Activated naive CD8-positive, alpha-beta T cell treated with anti-CD3 and anti-CD28 coated beads, Interleukin-2, amount 50 U/mL, for 16 hours (primary cell): Measurements from ENCODE around the gene COQ2.
"Not testable (repeated sequence)": the region's sequence is repeated elsewhere in the genome, so short reads cannot be mapped to it uniquely, and the experiment has no call there.

Source experiments
- DNase-seq: peaks from one replicate; pipeline ENCODE4 v3.0.0-alpha.2; 2020; ENCODE audit warnings: low read depth, low spot score

COQ2 gene

DNA sequence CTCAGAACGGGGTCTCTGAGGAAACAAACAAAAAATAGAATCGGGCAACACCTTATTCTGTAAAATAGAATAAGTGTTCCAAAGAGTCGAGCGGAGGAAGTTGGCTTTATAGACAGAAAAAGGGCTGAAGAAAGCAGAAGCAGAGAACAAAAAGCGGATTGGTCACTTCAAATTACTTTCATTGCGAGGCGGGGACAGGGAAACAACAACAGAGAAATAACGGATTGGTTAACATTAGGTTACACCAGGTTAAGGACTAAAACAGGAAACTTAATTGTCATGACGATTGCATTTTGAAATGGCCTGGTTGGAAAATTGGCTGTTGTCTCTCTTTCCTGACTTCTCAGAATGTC, 433 bp upstream of the COQ2 start:
- no peak for DNase-seq

DNA sequence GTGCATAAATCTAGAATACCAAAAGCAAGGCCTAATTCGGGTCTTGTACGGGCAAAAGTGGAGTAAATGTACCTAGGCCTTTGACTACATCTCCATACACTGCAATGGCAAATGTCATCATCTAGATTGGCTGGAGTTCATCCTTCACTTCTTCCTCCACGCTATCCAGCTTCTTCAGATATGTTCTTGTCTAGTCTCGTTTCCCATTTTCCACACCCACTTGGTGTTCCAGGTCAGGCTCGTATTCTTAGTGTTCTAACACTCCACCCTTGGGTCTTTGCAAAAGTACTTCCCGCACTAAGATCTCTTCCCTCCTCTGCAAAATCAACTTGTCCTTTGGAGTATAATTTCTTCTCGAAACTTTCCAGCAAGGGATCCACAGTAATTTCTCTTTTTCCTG, 1.4 kb downstream of the COQ2 start:
- DNase-seq, result no peak

DNA sequence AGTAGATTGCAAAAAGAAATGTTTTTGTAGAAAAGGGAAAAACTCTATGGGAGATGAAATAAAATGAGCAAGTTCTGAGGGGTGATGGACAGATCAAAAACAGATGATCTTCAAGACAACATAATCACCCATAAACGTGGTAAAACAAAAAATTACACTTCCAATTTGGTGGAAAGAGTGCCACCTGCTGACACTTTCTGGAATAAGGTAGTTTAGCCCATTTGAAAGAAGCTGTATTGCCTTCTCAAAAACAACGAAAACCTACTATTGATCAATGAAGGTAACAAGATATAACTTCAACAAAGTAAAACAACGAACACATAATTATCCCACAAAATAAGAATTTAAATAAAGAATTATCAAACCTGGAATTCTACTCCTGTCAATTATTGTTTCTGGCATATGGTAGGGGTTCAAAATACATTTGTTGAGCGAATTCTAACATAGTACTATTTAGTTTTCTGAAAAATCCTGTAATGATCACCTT, 2.5 kb downstream of the COQ2 start:
- DNase-seq, result peak; percentile 35

DNA sequence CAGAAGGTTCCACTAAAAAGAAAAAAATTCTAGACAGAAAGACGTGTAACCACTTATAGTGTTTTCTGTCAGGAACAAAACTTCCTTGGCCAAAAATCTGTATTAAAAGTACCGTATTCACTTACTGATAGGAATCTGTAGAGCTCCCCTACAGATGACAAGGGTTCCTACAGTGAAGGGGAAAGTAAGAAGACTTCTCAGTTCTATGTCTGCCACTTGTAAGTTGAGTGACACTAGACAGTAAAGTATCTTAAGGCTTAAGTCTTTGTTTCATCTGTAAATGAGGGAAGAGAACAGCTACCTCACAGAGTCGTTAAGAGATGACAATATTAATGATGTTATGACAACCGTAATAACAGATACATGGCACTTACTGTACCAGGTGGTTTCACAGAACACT, 3.3 kb downstream of the COQ2 start:
- no peak for DNase-seq

DNA sequence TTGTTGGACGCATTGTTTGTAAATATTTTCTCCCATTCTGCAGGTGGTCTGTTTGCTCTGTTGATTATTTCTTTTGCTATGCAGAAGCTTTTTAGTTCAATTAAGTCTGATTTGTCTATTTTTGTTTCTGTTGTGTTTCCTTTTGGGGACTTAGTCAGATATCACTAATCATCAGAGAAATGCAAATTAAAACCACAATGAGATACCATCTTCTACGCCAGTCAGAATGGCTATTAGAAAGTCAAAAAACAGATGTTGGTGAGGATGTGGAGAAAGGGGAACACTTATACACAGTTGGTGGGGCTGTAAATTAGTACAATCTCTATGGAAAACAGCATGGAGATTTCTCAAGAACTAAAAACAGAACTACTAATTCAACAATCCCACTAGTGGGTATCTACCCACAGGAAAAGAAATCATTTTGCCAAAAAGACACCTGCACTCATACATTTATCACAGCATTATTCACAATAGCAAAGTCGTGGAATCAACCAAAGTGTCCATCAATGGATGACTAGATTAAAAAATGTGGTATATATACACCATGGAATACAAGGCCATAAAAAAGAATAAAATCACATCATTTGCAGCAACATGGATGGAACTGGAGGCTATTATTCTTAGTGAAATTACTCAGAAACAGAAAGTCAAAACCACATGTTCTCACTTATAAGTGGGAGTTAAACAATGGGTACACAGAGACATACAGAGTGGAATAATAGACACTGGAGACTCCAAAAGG, 8.1 kb downstream of the COQ2 start:
- no peak for DNase-seq

DNA sequence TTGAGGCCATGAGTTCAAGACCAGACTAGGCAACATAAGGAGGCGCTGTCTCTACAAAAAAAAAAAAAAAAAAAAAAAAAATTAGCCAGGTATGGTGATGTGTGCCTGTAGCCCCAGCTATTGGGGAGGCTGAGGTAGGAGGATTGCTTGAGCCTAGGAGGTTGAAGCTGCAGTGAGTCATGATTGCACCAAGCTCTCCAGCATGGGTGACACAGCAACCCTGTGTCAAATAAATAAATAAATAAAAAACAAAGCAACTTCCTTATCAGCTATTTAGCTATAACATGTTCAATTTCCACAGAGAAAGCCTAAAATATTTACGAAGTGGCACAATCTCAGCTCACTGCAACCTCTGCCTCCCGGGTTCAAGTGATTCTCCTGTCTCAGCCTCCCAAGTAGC, 10.7 kb downstream of the COQ2 start:
- DNase-seq, result not testable (repeated sequence)

DNA sequence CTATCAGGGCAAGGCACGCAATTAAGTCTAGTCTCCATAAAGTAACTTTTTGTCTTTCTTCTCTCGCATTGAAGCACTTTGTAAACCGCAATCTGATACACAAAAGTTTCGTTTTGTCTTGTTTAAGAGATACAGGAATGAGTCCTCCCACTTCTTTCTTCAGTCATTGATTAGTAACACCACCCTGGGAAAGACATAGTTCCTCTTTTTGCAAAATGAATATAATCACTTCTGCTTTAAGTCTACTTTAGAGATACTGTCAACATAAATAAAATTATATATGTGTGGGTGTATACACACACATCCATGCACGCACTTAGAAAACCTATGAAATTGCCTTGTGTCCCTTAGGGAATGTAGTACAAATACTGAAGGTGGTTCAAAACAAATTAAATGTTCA, 11.7 kb downstream of the COQ2 start:
- no peak for DNase-seq

DNA sequence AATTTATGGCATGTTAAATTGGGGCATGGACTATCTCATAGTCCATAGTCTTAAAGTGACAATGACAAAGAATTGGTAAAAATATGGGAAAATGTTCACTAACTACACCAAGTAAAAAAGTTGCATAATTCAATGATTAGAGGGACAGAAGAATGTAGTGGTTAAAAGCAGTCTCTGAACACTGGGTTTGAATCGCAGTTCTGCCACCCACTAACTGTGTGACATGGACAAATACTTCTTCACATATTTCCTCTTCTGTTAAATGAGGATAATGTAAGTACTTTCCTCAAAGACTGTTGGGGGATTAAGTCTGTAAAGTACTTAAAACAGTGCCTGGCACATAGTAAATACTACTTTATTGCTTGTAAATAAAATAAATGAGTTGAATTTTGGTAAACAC, 15.3 kb downstream of the COQ2 start:
- no peak for DNase-seq

DNA sequence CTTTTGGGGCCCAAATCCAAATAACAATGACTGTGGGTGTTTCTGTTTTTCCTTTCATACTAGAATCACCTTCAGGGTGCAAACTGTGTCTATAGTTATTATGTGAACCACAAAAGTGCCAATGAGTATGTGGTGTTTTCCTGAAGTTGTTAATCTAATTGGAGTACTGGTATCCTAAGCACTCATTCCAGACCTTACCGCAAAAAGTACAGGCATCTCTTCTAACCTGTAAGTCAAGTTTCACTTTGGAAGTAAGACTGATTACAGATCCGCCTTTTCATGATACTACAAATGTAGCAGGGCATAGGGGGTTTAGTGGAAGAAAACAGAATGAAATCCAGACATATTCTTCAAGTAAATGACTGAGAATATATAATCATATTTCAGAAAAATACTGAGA, 16.1 kb downstream of the COQ2 start:
- no peak for DNase-seq

DNA sequence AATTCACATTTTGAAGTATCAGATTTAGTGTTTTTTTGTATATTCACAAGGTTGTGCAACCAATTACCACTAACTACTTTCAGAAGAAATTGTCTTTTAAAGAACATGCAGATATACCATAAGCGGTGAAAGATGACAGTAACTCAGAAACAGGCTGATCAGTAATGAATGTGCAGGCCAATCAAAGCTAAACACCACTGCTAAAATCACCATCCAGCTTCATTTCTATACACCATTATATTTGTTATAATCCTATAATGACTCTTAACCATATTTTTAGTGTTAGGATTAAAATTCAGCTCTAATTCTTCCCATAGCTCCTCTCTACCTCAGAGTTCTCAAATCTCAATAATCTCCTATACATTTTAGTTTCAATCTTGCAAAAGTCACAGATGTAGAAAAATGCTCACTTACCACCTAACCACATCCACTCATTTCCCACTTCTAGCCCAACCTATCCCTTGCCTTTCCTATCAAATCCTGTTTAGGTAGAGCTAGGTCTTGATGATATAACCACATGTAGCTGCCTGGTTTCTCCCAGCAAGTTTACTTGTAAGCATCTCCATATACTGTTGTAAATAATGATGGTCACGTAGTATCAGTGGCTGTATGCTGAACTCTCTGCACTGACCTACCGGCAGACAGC, 16.6 kb downstream of the COQ2 start:
- no peak for DNase-seq

DNA sequence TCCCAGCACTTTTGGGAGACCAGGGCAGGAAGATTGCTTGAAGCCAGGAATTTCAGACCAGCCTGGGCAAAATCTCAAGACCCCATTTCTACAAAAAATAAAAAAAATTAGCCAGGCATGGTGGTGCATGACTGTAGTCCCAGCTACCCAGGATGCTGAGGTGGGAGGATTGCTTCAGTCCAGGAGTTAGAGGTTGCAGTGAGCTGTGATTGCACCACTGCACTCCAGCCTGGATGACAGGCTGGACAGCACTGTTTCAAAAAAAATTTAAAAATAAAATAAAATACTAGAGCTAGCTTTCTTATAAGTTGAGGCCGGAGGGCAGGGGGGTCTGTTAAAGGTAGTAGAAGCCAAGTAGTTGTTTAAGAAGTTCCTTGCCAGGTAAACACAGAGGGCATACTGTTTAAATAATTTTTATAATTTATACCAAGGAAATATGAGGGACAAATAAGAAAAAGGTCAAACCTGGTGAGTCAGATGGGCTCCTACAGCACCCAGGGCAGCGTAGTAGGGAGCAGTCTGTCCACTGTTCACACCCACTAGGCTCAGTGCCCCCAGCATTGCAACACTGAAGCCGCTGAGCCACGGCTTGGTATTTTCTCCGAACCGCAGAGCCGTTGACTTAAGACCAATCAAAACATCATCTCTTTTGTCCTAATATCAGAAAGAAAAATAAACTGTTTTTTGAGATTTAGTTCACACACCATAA, 17.3 kb downstream of the COQ2 start:
- no peak for DNase-seq

DNA sequence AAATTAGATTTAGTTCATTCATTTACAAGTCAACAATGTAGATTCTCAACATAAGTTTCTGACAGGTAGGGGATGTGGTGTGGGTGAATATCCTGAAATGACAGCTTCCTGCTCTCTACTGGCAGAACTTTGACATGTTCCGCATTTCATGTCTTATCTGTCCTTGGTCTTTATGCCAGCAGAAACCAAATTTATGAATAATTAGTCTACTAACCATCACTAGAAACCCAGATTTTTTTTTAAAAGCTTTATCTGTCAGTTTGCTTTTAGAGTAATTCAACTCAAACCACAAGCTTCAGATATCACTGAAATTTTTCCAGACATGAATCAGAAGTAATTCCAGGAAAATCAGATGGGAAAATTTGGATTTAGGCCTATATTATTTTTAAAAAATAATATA, 17.9 kb downstream of the COQ2 start:
- no peak for DNase-seq

DNA sequence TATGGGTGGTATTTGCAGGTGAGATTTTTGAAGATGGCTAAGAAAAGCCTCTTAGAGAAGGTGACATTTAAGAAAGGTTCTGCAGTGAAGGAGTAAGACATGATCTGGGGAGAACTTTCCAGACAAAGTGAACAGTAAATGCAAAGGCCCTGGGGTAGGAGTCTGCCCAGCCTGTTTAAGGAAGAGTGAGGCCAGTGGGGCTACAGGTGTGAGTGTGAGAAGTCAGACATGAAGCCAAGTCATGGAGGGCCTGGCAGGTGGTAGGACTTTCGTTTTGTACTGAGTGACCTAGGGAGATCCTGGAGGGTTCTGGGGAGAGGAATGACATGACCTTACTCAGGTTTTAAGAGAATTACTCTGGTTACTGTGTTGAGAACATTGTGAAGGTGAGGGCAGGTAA, 21.5 kb downstream of the COQ2 start:
- DNase-seq, result no peak

DNA sequence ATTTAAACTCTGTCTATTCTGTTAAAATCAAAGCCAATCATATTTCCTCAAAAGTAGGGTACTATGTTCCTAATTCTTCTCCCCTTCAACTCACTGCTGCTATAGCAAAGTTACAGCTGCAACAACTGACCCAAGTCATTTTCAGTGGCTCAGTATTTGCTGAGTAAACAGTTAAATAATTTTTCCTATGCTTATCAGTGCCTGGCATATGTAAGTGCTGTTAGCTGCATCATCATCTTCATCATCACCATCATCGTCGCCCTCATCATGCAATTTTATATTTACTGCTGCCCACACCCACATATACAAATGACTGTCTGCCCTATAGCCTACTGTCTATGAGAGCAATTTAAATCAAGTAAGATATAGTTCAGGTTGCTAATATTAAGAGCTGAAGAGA, 21.9 kb downstream of the COQ2 start:
- DNase-seq, result no peak

DNA sequence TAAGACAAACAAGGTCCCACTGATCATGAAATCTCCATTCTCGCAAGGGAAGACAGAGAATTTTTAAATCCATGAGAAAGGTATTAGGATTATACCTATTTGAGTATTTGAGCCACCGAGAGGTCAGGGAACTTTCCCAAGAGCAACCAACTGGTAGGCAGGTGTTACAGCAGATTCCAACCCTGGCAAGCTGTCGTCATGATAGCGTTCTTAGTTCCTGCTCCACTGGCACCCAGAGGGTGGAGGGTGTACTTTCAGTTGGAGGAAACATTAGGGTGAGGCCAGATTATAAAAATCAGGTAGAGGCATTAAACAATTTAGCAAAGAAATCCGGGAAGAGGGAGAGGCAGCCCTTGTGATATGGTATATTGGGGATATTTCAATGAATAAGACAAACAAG, 23.3 kb downstream of the COQ2 start:
- no peak for DNase-seq

DNA sequence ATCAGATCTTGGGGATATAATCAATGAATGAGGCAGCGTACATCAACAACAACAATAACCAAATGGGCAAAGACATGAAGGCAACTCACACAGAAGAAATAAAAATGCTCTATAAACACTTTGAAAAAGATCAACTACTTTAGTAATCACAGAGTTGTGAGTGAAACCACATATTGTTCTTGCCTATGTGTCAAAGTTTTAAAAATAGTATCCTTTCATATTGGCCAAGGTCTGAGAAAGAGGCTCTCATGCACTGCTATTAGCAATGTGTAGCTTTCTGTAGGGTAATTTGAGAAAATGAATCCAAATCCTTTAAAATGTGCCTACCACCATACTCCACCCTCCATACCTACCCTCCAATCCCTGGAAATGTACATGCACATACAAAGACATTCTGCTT, 25.0 kb downstream of the COQ2 start:
- DNase-seq, result no peak

DNA sequence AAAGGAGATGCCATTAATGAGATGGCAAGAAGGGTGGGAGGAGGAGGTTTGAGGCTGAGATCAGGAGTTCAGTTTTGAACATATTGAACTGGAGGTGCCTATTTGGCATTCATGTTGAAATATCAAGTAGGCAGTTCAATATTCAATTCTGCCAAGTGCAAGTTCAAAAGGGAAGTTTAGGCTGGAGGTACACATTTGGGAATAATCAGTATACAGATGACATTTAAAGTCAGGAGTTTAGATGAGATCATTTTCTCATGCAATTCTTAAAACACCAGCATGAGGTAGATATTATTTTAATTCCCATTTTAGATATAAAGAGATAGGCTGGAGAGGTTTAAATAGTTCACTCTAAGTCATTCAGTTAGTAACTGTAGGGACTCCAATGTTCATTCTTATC, 26.1 kb downstream of the COQ2 start:
- DNase-seq, result no peak

DNA sequence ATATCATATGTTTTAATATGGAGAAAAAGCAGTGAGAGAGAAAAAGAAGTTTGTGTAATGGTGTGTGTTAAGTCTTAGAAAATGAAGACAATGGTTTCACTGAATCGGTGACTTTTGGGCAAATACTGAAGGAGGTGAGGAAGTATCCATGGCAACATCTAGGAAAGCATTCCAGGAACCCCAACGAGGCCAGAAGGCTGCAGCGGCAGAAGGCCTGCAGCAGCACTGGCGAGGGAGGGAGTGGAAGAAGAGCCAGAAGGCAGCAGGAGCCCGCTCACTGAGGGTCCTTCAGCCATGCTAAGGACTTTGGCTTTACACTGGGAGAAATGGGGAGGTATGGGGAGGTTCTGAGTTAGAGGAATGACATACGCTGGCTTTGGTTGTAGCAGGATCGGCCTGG, 26.8 kb downstream of the COQ2 start:
- no peak for DNase-seq

DNA sequence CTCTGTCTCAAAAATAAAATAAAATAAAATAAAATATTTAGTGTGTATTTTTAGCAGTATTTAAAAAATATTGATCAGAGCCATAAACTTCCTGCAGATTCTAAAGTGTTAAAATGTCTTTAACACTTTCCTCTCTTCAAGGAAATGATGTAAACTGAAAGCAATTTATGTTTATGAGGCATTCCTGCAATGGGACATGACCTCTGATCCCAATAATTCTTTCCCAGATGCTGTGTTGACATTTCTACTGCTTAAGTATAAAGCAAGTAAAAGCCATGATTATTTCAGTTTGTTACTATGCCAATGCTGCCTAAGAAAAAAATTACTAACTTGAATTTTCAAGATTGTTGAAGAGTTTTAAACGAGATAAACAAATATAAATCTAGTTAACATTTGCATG, 29.0 kb downstream of the COQ2 start:
- no peak for DNase-seq

DNA sequence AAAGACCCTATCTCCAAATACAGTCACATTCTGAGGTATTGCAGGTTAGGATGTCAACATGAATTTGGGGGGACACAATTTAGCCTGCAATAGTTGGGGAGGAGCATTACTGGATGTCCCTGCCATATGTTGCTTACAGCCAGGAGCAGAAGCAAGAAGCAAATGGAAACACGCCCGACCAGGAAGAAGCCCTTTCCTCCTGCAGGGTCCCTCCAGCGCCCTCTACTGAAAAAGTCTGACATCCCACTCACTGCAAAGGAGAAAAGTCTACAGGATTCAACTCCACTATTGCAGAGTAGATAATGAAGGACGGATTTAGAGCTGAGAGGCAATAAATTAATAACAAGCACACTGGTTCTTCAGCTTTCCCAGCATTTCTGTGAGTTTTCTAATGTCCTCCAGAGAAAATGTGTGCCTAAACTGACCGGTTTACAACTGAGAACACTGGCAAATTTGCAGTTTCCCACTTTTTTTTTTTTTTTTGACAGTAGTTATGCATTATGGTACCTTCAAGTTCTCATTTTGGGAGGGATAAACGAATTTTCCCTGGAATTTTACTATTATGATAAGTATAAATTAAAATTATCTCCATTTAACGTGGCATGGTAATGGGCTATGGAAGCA, 31.7 kb downstream of the COQ2 start:
- peak; percentile 45 for DNase-seq

DNA sequence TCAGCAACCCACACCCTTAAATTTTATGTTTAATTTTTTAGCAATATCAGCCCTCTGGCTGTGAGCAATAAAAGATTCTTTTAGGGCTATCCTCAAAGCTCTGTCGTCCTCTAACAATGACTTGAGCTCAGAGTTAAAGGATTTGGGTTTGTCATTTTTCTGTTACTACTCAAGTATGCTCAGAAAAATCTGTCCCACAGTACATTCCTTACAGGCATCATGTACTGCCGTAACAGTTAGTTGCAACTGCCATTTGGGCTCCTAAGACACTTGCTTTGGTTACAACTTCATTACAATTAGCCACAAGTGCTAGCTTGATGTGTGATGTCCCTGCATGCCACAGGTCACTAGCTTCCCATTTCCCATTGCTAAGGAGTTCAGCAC, 33.2 kb downstream of the COQ2 start:
- DNase-seq, result no peak

DNA sequence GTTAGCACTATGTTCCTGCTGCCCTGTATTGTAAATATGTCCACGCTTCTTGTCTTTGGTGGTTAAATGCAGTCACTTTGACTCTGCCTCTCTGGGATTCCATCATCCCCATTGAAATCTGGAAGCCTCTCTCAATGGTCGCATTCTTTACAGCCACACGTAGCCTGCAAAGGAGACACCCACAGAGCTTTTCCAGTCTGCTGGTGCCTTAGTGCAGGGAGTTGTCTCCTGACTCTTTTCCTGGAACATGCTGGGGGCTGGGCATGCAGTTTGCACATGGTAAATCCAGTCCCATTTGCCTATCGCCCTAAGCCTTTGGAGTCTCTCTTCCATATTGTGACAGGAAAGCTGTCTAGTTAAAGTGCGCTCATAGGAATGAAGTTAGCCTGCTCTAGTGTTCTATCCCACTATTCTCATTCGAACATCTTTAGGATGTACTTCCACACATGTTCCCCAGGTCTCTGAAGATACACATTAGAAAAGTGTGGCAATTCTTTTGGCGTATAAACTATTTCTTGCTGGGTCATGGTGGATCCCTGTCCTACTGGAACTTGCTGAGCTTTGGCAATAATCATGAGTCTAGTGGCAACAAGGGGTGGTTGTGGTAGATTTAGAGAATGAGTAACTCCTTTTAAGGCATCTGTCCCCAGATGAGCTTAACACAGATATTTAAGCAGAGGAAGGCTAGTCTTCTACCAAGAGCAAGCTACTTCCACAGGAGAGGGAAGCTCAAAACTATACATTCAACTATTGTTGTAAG, 33.7 kb downstream of the COQ2 start:
- DNase-seq, result no peak
